Stimulated activated CD8-positive, alpha-beta memory T cell treated with anti-CD3 and anti-CD28 coated beads, Interleukin-15, amount 100 ng/mL, for 1 hour (primary cell): ENCODE measurements around the gene DNAAF5.
"Not testable (repeated sequence)": the region's sequence is repeated elsewhere in the genome, so short reads cannot be mapped to it uniquely, and the experiment has no call there.

ENCODE experiments used
- DNase-seq: peaks from one replicate; pipeline ENCODE4 v3.0.0-alpha.2; 2020; ENCODE audit warnings: low read depth

DNAAF5 gene

GRCh38 chr7:730501-731439 lies 4.3 kb downstream of the DNAAF5 start:
- no peak for DNase-seq

- no peak for DNase-seq
Observed at GRCh38 chr7:731440-732085, 5.1 kb downstream of the DNAAF5 start.

- DNase-seq = no peak
Observed at GRCh38 chr7:732094-732541, 5.6 kb downstream of the DNAAF5 start.

- no peak for DNase-seq
Observed at GRCh38 chr7:732556-732955, 6.1 kb downstream of the DNAAF5 start.

- DNase-seq = no peak
Observed at GRCh38 chr7:734214-734613, 7.7 kb downstream of the DNAAF5 start.

- DNase-seq = no peak
Observed at GRCh38 chr7:734808-735207, 8.3 kb downstream of the DNAAF5 start.

GRCh38 chr7:738241-738640 lies 11.7 kb downstream of the DNAAF5 start:
- no peak for DNase-seq

GRCh38 chr7:738723-739454 lies 12.4 kb downstream of the DNAAF5 start:
- no peak for DNase-seq

- DNase-seq = no peak
Observed at GRCh38 chr7:739455-739982, 13.0 kb downstream of the DNAAF5 start.

GRCh38 chr7:739983-740942 lies 13.8 kb downstream of the DNAAF5 start:
- no peak for DNase-seq

- no peak for DNase-seq
Observed at GRCh38 chr7:741191-741671, 14.7 kb downstream of the DNAAF5 start.

- no peak for DNase-seq
Observed at GRCh38 chr7:741850-742249, 15.4 kb downstream of the DNAAF5 start.

GRCh38 chr7:742791-743190 lies 16.3 kb downstream of the DNAAF5 start:
- no peak for DNase-seq

GRCh38 chr7:743341-744127 lies 17.0 kb downstream of the DNAAF5 start:
- DNase-seq = not testable (repeated sequence)

GRCh38 chr7:744128-744520 lies 17.6 kb downstream of the DNAAF5 start:
- not testable (repeated sequence) for DNase-seq

GRCh38 chr7:744854-745430 lies 18.4 kb downstream of the DNAAF5 start:
- DNase-seq = no peak

GRCh38 chr7:745431-746154 lies 19.1 kb downstream of the DNAAF5 start:
- no peak for DNase-seq

- DNase-seq = no peak
Observed at GRCh38 chr7:746155-747061, 19.9 kb downstream of the DNAAF5 start.
